GM12878 (cell line): ENCODE data around the gene LDLRAD4. TPM values are rescaled to one million over a fixed set of nuclear protein-coding genes. Genes with fewer than 3 reads are reported as not detected.
A peak's percentile ranks its signal among the peaks of the same experiment; 100 is the strongest.

ENCODE experiments used
- CBX3 ChIP-seq: fragments of 200-600 bp; sonication (generic); IDR thresholded peaks from 2 replicates; pipeline ENCODE4 v1.6.1; 2016; ENCODE audit warnings: low read depth, borderline replicate concordance
- CHD1 ChIP-seq: IDR thresholded peaks from 2 replicates; pipeline ENCODE4 v1.6.1; 2012; ENCODE audit warnings: low read depth, low read length, improper control_type of control experiment
- CHD2 ChIP-seq: IDR thresholded peaks from 2 replicates; pipeline ENCODE4 v1.6.1; 2011; ENCODE audit warnings: low read depth, low read length, improper control_type of control experiment, borderline replicate concordance
- CHD4 ChIP-seq: fragments of 200-600 bp; sonication (generic); IDR thresholded peaks from 2 replicates; pipeline ENCODE4 v1.6.1; 2016; ENCODE audit warnings: mild to moderate bottlenecking
- EGR1 ChIP-seq, 2 experiments: IDR thresholded peaks; 1 replicate in 1 of 2; 2 replicates in 1 of 2; pipeline ENCODE4 v1.6.1; 2011 to 2012; ENCODE audit warnings: low read depth in 2 of 2, low read length in 2 of 2, borderline replicate concordance in 1 of 2, mild to moderate bottlenecking in 1 of 2, moderate library complexity in 1 of 2
- ETV6 ChIP-seq, 2 experiments: fragments of 450-650 bp in 1 of 2; IDR thresholded peaks in 1 of 2; conservative IDR thresholded peaks in 1 of 2; 2 replicates each; pipeline ENCODE4 v1.6.1; 2014; ENCODE audit warnings: antibody characterized with exemption in 1 of 2, borderline replicate concordance in 1 of 2, low read depth in 1 of 2, mild to moderate bottlenecking in 1 of 2, moderate library complexity in 1 of 2
- FOXK2 ChIP-seq: fragments of 450-650 bp; IDR thresholded peaks from 2 replicates; pipeline ENCODE4 v1.6.1; 2017; ENCODE audit warnings: mild to moderate bottlenecking, moderate library complexity
- GATAD2B ChIP-seq: fragments of 450-650 bp; conservative IDR thresholded peaks from 2 replicates; pipeline ENCODE4 v1.6.1; 2017; ENCODE audit warnings: low read depth, mild to moderate bottlenecking, moderate library complexity
- MYB ChIP-seq: fragments of 150-350 bp; IDR thresholded peaks from 2 replicates; pipeline ENCODE4 v1.6.1; 2014; ENCODE audit warnings: mild to moderate bottlenecking, low read depth, low read length, borderline replicate concordance
- SMARCA5 ChIP-seq: fragments of 450-650 bp; IDR thresholded peaks from 2 replicates; pipeline ENCODE4 v1.6.1; 2017; ENCODE audit warnings: mild to moderate bottlenecking
- SPI1 ChIP-seq: IDR thresholded peaks from 2 replicates; pipeline ENCODE4 v1.6.1; 2011; ENCODE audit warnings: low read depth, mild to moderate bottlenecking, low read length, moderate library complexity, borderline replicate concordance; ENCODE audit not compliant: insufficient read depth
- SRF ChIP-seq, 2 experiments: IDR thresholded peaks; 2 replicates each; pipeline ENCODE4 v1.6.1; 2011; ENCODE audit warnings: low read depth in 2 of 2, low read length in 2 of 2, mild to moderate bottlenecking in 1 of 2, moderate library complexity in 1 of 2
- STAT1 ChIP-seq: fragments of 450-650 bp; conservative IDR thresholded peaks from 2 replicates; pipeline ENCODE4 v1.6.1; 2014; ENCODE audit warnings: antibody characterized with exemption, mild to moderate bottlenecking
- TARDBP ChIP-seq: IDR thresholded peaks from 2 replicates; pipeline ENCODE4 v1.6.1; 2016; ENCODE audit warnings: borderline replicate concordance
- TCF3 ChIP-seq: IDR thresholded peaks from 2 replicates; pipeline ENCODE4 v1.6.1; 2012; ENCODE audit warnings: low read depth, mild to moderate bottlenecking, low read length, borderline replicate concordance; ENCODE audit not compliant: insufficient read depth
- ZSCAN29 ChIP-seq: fragments of 450-650 bp; IDR thresholded peaks from 2 replicates; pipeline ENCODE4 v1.6.1; 2017; ENCODE audit warnings: mild to moderate bottlenecking, moderate library complexity
- polyA plus RNA-seq, 11 experiments: library from polyadenylated mRNA; depleted of rRNA in 4 of 11; unstranded in 6 of 11; stranded (reverse) in 5 of 11; fragments of >200 nt; fragmentation: Nextera tagmentation in 4 of 11; fragmentation: Illumina TruSeq in 1 of 11; extraction: Ambion mirVana in 4 of 11; extraction: Trizol in 1 of 11; gene quantifications; 1 replicate in 1 of 11; 2 replicates in 10 of 11; pipeline versions ENCODE4 v1.2.1 to v1.2.3, GENCODE V29; 2011 to 2016; ENCODE audit warnings: inconsistent platforms in 2 of 11, missing spikeins in 2 of 11, low read depth in 1 of 11
- total RNA-seq, 4 experiments: library from RNA; depleted of rRNA in 3 of 4; stranded (reverse); fragments of >200 nt in 3 of 4; fragmentation: Illumina TruSeq in 1 of 4; extraction: Trizol in 1 of 4; gene quantifications; 2 replicates each; pipeline versions ENCODE4 v1.2.1 to v1.2.3, GENCODE V29; 2013 to 2021
- TF ChIP-seq, protein P1 (sequence below): IDR thresholded peaks from 2 replicates; pipeline ENCODE4 v1.6.1; 2011; ENCODE audit warnings: mild to moderate bottlenecking, low read depth, low read length, moderate library complexity; ENCODE audit not compliant: insufficient replicate concordance
- TF ChIP-seq, protein P2 (sequence below): fragments of 450-650 bp; formaldehyde crosslinking; IDR thresholded peaks from 2 replicates; pipeline ENCODE4 v1.5.0; 2022; ENCODE audit warnings: mild to moderate bottlenecking, missing genetic modification characterization
- TF ChIP-seq, protein P3 (sequence below): fragments of 150-350 bp; IDR thresholded peaks from 2 replicates; pipeline ENCODE4 v1.6.1; 2014; ENCODE audit warnings: mild to moderate bottlenecking, low read depth, low read length
- TF ChIP-seq, protein P4 (sequence below): IDR thresholded peaks from 2 replicates; pipeline ENCODE4 v1.6.1; 2011; ENCODE audit warnings: borderline replicate concordance, low read depth, mild to moderate bottlenecking, moderate library complexity, mixed read lengths, low read length; ENCODE audit not compliant: insufficient read depth; ENCODE audit errors: extremely low read length
- TF ChIP-seq, protein P5 (sequence below): fragments of 450-650 bp; IDR thresholded peaks from 2 replicates; pipeline ENCODE4 v1.6.1; 2017; ENCODE audit warnings: mild to moderate bottlenecking

The LDLRAD4 gene
- total and polyA plus RNA-seq, 10 of the 15 experiments (the other 5 are each of a cell fraction or from before 2014, with no cell fraction given) = 2.7 to 16.8 (median 11.2) TPM

DNA sequence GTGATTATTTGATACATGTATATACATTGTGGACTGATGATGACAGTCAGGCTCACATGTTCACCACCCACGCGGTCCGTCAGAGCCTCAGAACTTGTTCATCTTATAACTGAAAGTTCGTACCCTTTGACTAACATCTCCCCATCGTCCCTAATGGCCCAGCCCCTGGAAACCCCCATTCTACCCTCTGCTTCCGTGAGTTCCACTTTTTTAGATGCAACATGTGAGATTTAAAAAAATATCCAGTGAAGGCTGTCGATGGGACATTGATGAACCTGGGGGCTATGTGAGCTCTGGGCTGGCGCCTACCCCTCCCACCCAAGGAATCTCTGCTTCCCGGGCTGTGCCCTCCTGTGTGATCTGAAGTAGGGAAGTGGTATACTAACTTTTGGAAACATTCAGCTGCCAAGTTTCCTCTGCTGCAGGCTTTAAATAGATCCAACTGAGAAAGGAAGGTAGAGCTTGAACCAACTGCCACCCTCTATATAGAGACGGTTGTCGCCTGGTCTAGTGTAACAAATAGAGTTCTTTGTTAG lies 344.0 kb downstream of the LDLRAD4 start (continued):
- TF ChIP-seq, protein P1, sequence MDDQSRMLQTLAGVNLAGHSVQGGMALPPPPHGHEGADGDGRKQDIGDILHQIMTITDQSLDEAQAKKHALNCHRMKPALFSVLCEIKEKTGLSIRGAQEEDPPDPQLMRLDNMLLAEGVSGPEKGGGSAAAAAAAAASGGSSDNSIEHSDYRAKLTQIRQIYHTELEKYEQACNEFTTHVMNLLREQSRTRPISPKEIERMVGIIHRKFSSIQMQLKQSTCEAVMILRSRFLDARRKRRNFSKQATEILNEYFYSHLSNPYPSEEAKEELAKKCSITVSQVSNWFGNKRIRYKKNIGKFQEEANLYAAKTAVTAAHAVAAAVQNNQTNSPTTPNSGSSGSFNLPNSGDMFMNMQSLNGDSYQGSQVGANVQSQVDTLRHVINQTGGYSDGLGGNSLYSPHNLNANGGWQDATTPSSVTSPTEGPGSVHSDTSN = no peak
- TF ChIP-seq FOXK2 (no peak), SMARCA5 (no peak), CHD4 (no peak), SRF (IDR thresholded peaks at IDR 0.05; ENCODE audit: low read depth in 2 of 2, low read length in 2 of 2) (no peak), GATAD2B (peak; percentile 68; the same call in 1 of the 2 replicates), STAT1 (no peak), ZSCAN29 (no peak), SPI1 (peak; percentile 59), TCF3 (peak; percentile 51; the same call in 1 of the 2 replicates), MYB (peak; percentile 58; the same call in 1 of the 2 replicates), CHD2 (peak; percentile 75), TARDBP (no peak), CHD1 (0 out of 2 replicates have a peak, but pooled peaks have one; percentile 58), EGR1 (IDR thresholded peaks at IDR 0.05; ENCODE audit: borderline replicate concordance in 1 of 2, low read depth in 2 of 2, low read length in 2 of 2) (peak in 1 of 2 experiments; percentile 93; a peak in 2 of 3 replicates), ETV6 (conservative IDR thresholded peaks at IDR 0.05 in 1 of 2, IDR thresholded peaks at IDR 0.05 in 1 of 2; ENCODE audit: borderline replicate concordance in 1 of 2, low read depth in 1 of 2) (peak in 1 of 2 experiments; percentile 73; a peak in 2 of 4 replicates), CBX3 (no peak)
- TF ChIP-seq, protein P2, sequence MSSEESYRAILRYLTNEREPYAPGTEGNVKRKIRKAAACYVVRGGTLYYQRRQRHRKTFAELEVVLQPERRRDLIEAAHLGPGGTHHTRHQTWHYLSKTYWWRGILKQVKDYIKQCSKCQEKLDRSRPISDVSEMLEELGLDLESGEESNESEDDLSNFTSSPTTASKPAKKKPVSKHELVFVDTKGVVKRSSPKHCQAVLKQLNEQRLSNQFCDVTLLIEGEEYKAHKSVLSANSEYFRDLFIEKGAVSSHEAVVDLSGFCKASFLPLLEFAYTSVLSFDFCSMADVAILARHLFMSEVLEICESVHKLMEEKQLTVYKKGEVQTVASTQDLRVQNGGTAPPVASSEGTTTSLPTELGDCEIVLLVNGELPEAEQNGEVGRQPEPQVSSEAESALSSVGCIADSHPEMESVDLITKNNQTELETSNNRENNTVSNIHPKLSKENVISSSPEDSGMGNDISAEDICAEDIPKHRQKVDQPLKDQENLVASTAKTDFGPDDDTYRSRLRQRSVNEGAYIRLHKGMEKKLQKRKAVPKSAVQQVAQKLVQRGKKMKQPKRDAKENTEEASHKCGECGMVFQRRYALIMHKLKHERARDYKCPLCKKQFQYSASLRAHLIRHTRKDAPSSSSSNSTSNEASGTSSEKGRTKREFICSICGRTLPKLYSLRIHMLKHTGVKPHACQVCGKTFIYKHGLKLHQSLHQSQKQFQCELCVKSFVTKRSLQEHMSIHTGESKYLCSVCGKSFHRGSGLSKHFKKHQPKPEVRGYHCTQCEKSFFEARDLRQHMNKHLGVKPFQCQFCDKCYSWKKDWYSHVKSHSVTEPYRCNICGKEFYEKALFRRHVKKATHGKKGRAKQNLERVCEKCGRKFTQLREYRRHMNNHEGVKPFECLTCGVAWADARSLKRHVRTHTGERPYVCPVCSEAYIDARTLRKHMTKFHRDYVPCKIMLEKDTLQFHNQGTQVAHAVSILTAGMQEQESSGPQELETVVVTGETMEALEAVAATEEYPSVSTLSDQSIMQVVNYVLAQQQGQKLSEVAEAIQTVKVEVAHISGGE (CRISPR knock-in tag) = no peak
- TF ChIP-seq, protein P3, sequence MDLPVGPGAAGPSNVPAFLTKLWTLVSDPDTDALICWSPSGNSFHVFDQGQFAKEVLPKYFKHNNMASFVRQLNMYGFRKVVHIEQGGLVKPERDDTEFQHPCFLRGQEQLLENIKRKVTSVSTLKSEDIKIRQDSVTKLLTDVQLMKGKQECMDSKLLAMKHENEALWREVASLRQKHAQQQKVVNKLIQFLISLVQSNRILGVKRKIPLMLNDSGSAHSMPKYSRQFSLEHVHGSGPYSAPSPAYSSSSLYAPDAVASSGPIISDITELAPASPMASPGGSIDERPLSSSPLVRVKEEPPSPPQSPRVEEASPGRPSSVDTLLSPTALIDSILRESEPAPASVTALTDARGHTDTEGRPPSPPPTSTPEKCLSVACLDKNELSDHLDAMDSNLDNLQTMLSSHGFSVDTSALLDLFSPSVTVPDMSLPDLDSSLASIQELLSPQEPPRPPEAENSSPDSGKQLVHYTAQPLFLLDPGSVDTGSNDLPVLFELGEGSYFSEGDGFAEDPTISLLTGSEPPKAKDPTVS = no peak
- TF ChIP-seq, protein P4, sequence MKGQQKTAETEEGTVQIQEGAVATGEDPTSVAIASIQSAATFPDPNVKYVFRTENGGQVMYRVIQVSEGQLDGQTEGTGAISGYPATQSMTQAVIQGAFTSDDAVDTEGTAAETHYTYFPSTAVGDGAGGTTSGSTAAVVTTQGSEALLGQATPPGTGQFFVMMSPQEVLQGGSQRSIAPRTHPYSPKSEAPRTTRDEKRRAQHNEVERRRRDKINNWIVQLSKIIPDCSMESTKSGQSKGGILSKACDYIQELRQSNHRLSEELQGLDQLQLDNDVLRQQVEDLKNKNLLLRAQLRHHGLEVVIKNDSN = no peak
- TF ChIP-seq, protein P5, sequence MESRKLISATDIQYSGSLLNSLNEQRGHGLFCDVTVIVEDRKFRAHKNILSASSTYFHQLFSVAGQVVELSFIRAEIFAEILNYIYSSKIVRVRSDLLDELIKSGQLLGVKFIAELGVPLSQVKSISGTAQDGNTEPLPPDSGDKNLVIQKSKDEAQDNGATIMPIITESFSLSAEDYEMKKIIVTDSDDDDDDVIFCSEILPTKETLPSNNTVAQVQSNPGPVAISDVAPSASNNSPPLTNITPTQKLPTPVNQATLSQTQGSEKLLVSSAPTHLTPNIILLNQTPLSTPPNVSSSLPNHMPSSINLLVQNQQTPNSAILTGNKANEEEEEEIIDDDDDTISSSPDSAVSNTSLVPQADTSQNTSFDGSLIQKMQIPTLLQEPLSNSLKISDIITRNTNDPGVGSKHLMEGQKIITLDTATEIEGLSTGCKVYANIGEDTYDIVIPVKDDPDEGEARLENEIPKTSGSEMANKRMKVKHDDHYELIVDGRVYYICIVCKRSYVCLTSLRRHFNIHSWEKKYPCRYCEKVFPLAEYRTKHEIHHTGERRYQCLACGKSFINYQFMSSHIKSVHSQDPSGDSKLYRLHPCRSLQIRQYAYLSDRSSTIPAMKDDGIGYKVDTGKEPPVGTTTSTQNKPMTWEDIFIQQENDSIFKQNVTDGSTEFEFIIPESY = no peak
